ENCODE measurements around the gene AOC2.
A peak's percentile ranks its signal among the peaks of the same experiment; 100 is the strongest.
"Not testable (repeated sequence)": the region's sequence is repeated elsewhere in the genome, so short reads cannot be mapped to it uniquely, and the experiment has no call there.

AOC2 gene

GRCh38 chr17:42832213-42832933 is 12.0 kb upstream of the AOC2 start:
- no peak for DNase-seq (ENCODE audit: low spot score)

- peak; percentile 90 for DNase-seq (ENCODE audit: low spot score)
Observed at GRCh38 chr17:42832934-42833766, 11.2 kb upstream of the AOC2 start, which contains the start of gene PSME3. TSS of gene PSME3 (plus strand) at chr17:42833397. CDS start at chr17:42833632, 235 bp downstream.

GRCh38 chr17:42833767-42834422 is 10.5 kb upstream of the AOC2 start:
- no peak for DNase-seq (ENCODE audit: low spot score)

DNA sequence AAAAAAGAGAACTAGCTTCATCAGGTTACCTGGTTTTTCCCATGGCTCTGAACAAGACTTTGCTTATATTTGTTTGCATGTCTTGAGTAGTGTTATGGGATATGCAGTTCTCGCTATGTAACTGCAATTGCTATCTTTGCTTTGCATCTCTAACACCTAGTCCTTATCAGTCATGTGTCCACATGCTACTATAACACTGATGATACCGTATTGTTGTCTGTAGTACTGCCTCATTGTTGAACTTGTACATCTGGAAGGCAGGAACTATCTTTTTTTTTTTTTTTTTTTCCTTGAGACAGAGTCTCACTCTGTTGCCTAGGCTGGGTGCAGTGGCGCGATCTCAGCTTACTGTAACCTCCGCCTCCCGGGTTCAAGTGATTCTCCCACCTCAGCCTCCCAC is 8.6 kb upstream of the AOC2 start:
- DNase-seq (ENCODE audit: low spot score) = no peak

GRCh38 chr17:42841975-42842685 is 2.2 kb upstream of the AOC2 start:
- DNase-seq (ENCODE audit: low spot score) = no peak

DNA sequence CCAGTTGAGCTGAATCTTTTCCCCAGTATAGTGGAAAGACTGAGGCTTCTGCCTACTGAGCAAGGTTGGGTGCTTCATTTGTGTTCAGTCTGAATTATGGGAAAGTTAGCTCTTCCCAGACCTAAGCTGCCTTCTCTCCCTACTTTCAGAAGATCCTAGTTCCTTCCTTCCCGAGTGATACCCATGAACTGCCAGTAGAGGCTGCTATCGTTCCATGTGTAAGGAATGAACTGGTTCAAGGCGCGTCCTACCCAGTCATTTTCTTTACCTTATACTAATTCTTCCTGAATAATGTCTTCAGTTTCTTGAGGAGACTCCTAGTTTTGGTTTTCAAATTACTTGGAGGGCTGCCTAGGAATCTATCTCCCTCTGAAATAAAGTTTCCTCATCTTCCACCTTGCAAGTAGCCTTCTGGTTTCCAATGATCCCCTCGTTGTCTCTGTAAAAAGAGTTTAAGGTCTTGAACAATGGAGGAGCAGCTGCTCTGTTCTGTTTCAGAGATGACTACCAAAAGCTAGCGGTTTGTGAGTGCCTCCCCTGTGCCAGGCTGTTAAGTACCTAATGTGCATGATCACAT is 934 bp upstream of the AOC2 start:
- peak; percentile 79 for DNase-seq (ENCODE audit: low spot score)

DNA sequence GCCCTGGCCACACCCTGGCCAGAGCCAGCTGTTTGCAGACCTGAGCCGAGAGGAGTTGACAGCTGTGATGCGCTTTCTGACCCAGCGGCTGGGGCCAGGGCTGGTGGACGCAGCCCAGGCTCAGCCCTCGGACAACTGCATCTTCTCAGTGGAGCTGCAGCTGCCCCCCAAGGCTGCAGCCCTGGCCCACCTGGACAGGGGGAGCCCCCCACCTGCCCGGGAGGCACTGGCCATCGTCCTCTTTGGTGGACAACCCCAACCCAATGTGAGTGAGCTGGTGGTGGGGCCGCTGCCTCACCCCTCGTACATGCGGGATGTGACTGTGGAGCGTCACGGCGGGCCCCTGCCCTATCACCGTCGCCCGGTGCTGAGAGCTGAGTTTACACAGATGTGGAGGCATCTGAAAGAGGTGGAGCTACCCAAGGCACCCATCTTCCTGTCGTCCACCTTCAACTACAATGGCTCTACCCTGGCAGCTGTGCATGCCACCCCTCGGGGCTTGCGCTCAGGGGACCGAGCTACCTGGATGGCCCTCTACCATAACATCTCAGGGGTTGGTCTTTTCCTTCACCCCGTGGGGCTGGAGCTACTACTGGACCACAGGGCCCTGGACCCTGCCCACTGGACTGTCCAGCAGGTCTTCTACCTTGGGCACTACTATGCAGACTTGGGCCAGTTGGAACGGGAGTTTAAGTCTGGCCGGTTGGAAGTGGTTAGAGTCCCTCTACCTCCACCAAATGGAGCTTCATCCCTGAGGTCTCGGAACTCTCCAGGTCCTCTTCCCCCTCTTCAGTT is 578 bp downstream of the AOC2 start:
- DNase-seq (ENCODE audit: low spot score) = no peak

GRCh38 chr17:42845556-42845917 is 1.2 kb downstream of the AOC2 start:
- no peak for DNase-seq (ENCODE audit: low spot score)

DNA sequence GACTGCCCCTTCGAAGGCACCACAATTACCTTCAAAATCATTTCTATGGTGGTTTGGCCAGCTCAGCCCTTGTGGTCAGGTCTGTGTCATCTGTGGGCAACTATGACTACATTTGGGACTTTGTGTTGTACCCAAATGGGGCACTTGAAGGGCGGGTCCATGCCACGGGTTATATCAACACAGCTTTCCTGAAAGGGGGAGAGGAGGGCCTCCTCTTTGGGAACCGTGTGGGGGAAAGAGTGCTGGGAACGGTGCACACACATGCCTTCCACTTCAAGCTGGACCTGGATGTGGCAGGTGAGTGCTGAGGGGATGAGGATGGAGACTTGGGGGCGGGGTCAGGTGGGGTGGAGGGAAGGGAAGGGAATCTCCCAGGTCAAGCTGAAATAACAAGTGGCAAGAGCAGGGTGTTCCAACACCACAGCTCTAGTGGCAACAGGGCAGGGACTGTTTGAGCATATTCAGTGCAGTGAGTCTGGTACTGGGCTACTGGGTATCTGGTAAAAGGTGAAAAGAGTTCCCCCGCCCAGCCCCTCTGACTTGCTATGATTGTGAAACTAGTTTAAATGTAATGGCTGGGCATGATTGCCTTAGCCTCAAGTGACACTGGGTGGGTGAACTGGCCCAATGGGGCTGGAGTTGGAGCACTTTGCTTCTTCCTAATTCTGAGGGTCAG is 1.7 kb downstream of the AOC2 start:
- no peak for DNase-seq (ENCODE audit: low spot score)

DNA sequence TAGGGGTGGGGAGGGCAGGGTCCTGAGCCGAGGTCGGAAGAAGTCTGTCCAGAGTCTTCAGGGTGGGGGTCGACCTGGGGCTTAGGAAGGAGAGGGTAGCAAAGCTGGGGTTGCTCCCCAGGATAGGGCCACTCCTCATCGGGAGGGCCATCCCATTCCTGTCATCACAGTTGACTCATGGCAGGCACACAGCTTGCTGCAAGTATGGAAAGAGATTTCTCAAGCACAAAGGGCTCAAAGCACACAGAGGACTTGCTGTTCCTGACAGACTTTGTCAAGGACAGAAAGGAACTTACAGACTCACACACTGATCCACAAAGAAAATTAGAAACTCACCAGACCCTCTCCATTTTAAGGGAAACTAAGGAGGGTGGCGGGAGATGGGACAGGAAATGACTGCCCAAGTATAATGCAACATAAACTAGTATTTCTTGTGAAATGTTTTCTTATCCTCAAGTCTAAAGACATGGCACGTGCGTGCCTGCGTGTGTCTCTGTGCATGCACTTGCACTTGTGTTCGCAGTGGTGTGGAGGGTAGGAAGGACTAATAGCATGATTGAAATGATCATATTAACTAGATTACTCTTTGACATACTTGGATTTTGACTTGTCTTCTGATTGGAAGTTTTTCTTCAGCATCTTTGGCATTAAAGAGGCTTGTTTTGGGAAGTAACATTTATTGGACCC is 2.4 kb downstream of the AOC2 start:
- no peak for DNase-seq (ENCODE audit: low spot score)

- DNase-seq (ENCODE audit: low spot score) = no peak
Observed at GRCh38 chr17:42848093-42848492, 3.7 kb downstream of the AOC2 start.

- DNase-seq (ENCODE audit: low spot score) = no peak
Observed at GRCh38 chr17:42849031-42849430, 4.7 kb downstream of the AOC2 start.

DNA sequence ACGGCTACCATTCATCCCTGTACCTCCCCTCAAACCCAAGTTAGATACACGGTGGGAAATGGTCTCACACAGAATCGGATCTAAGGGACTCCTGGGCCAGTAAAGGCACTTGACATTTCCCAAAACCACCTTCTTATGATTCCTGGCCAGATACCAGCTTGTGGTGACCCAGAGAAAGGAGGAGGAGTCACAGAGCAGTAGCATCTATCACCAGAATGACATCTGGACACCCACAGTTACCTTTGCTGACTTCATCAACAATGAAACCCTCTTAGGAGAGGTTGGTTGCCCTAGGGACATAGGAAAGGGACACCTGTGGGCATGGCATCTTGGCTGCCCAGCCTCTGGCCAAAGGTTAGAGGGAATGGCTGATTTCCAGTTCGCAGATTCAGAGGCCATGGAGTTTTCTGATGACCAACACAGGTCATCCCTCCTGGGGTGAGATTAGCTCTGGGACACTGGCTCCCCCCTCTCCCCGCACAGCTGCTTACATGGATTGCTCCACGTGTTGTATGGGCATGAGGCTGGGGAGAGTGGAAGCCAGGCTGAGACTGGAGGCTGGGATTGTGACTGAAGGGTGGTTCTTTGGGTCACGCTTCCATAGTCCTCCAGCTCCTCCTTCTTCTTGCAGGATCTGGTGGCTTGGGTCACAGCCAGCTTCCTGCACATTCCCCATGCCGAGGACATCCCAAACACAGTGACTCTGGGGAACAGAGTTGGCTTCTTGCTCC is 5.2 kb downstream of the AOC2 start:
- DNase-seq (ENCODE audit: low spot score) = no peak

DNA sequence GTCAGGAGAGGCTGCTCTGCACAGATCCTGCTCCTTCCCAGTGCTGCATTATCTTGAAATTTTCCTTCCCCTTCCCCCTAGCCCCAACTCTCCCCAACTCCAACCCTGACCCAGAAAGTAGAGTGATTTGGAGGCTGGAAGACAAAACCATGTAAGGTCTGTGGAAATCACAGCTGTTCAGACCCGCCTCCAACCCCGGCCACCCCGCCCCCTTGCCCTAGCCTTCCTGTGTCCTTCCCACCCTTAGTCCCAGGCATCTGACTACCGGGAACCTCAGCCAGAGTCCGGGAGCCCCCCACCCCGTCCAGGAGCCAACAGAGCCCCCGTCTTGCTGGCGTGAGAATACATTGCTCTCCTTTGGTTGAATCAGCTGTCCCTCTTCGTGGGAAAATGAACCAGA is 6.6 kb downstream of the AOC2 start, which contains the start of gene AOC3:
TSS of gene AOC3 (plus strand) at position 246 of the 400 bp plus-strand sequence. CDS start at position 391, 145 bp downstream.
- DNase-seq (ENCODE audit: low spot score) = no peak

- not testable (repeated sequence) for DNase-seq (ENCODE audit: low spot score)
Observed at GRCh38 chr17:42851371-42852240, 7.2 kb downstream of the AOC2 start.

DNA sequence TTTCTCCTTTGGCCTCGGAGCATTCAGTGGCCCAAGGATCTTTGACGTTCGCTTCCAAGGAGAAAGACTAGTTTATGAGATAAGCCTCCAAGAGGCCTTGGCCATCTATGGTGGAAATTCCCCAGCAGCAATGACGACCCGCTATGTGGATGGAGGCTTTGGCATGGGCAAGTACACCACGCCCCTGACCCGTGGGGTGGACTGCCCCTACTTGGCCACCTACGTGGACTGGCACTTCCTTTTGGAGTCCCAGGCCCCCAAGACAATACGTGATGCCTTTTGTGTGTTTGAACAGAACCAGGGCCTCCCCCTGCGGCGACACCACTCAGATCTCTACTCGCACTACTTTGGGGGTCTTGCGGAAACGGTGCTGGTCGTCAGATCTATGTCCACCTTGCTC is 8.0 kb downstream of the AOC2 start:
- DNase-seq (ENCODE audit: low spot score) = no peak

- DNase-seq (ENCODE audit: low spot score) = no peak
Observed at GRCh38 chr17:42853004-42853403, 8.6 kb downstream of the AOC2 start.

DNA sequence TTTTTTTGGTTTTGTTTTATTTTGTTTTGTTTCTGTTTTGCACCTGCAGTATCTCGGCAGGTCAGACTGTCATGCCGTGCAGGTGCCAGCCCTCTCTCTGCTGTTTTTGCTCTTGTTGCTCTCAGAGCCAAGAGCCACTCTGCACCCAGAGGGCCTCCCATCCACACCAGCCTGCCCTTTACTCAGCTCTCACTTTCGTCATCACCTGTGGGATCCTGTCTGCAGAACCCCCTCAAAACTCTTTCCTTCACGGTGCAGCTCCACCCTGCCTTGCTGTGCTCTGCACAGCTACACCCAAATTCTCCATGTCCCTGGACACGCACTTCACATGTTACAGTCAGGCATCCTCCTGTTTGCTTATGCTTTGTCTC is 9.2 kb downstream of the AOC2 start:
- DNase-seq (ENCODE audit: low spot score) = no peak
